Prostate gland (tissue), 2 donors: ENCODE results near the gene TRIM14. TPM values are rescaled to one million over a fixed set of nuclear protein-coding genes. Genes with fewer than 3 reads are reported as not detected.

ENCODE experiments used
- DNase-seq: peaks from one replicate; pipeline ENCODE4 v3.0.0-alpha.2; 2019; ENCODE audit warnings: low spot score
- H3K27ac ChIP-seq, 2 donors: fragments of 200-600 bp; sonication (generic); 2 replicates each; pipeline ENCODE4 v1.5.1; 2017 to 2019
- H3K27me3 ChIP-seq: fragments of 200-600 bp; sonication (generic); replicated peaks from 2 replicates; pipeline ENCODE4 v1.5.1; 2019; ENCODE audit not compliant: insufficient read depth
- H3K36me3 ChIP-seq, 2 donors: fragments of 200-600 bp; sonication (generic); 1 replicate in 1 of 2; 2 replicates in 1 of 2; pipeline versions ENCODE4 v1.5.1 to v1.8.1; 2017 to 2019
- H3K4me1 ChIP-seq: fragments of 200-600 bp; sonication (generic); replicated peaks from 2 replicates; pipeline ENCODE4 v1.5.1; 2019
- H3K4me3 ChIP-seq, 2 donors: fragments of 200-600 bp; sonication (generic); 2 replicates each; pipeline ENCODE4 v1.5.1; 2017 to 2019
- H3K9me3 ChIP-seq: fragments of 200-600 bp; sonication (generic); 2 replicates; pipeline ENCODE4 v1.5.1; 2017
- CTCF ChIP-seq, 4 experiments: fragments of 200-600 bp in 2 of 4; fragments of 450-650 bp in 2 of 4; sonication (generic) in 2 of 4; IDR thresholded peaks; 1 replicate in 3 of 4; 2 replicates in 1 of 4; pipeline ENCODE4 v1.5.1; 2016 to 2019; ENCODE audit warnings: antibody characterized with exemption in 4 of 4, mild to moderate bottlenecking in 2 of 4, moderate library complexity in 2 of 4
- POLR2A ChIP-seq: fragments of 450-650 bp; IDR thresholded peaks from one replicate; pipeline ENCODE4 v1.6.1; 2016; ENCODE audit warnings: antibody characterized with exemption, mild to moderate bottlenecking
- POLR2AphosphoS5 ChIP-seq: sonication (generic); formaldehyde crosslinking; IDR thresholded peaks from one replicate; pipeline ENCODE4 v1.6.1; 2017; ENCODE audit warnings: antibody characterized with exemption
- WGBS: methylation state at CpG from one replicate; pipeline ENCODE4 v1.1.5; 2018; 5-methylcytosine and 5-hydroxymethylcytosine counted together
- intact Hi-C: fragments of 100-400 bp; cut with DNase I; formaldehyde crosslinking; loops from one replicate; pipeline ENCODE4 v1.14.2; 2022
- total RNA-seq, 2 donors: library from RNA; depleted of rRNA; stranded (reverse); fragments of >200 nt; gene quantifications; one replicate each; pipeline ENCODE4 v1.1.0, GENCODE V29; 2016

TRIM14 gene
- total RNA-seq, 2 donors from 2014 or later, result 23.4 to 24.3 TPM

DNA sequence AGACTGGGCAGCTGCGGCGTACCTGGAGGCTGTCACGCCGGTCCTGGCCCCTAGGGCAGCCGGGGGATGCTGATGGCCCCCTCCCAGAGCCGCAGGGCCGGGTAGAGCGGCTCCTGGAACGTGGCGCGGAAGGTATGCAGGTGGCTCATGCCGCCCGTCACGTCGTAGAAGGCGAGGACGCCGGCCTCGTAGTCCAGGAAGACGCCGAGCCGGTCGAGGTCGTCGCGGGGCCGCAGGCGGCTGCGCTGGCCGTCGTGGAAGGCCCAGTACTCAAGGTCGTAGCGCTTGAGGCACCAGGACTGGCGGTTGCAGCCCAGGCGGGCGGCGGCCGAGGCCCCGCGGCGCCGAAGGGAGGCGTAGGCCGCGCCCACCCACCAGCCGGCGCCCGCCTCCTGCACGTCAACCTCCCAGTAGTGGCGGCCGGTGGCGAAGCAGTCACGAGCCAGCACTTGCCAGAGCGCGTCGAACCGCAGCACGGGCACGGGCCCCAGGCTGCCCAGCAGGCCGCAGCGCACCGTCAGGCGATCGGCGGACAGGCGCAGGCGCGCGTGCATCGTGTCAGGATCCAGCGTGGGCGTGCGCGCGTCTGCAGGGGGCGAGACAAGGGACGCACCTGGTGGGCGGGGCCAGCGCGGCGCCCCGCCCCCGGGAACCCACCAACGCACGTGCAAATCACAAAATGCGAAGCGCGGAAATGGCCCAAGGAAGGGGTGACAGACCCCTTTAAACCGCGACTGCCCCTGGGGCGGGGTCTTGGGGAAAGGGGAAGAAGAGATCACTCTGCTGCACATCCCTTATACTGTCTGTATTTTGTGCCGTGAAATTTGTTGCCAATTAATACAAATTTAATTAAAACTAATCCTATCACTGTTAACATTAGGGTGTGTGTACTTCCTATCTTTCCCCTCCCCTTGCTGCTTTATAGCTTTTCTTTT lies 31.3 kb downstream of the TRIM14 start:
- TF ChIP-seq POLR2AphosphoS5 (peak; percentile 65), POLR2A (peak; percentile 81), CTCF (IDR thresholded peaks at IDR 0.05) (no peak)
- 19% methylated on average over 63 of the region's 92 CpGs for WGBS
- no peaks in the 10 kb centered on the region for H3K27me3 ChIP-seq
- DNase-seq, result peak; percentile 73
- H3K9me3 ChIP-seq, result no peaks in the 10 kb centered on the region
- H3K27ac ChIP-seq, result peak overlapping the region; percentile 74 to 85
- peaks cover 6% of the 10 kb centered on the region for H3K4me1 ChIP-seq
- intact Hi-C loops, result no loop called here
- no peaks in the 10 kb centered on the region for H3K36me3 ChIP-seq
- H3K4me3 ChIP-seq, result peak overlapping the region; percentile 9 to 26

DNA sequence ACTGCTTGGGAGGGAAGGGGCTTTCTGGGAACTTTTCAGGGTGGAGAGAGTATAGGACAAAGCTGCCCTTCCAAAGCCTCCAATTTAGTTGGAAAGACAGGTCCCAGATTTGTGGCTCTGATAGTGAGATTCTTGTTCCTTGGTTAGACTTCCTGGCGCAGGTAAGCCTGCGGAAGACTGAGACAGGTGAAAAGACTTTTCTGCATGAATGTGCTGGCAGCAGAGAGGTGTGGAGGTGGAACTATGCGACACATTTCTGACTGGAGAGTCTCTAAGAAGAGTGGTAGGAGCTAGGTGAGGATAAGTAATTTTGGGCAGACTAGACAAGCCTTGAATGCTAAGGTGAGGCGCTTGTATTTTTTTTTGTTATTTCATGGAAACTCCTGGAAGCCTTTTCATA lies 32.6 kb downstream of the TRIM14 start:
- Histone ChIP-seq H3K36me3 (no peaks in the 10 kb centered on the region), H3K9me3 (no peaks in the 10 kb centered on the region), H3K4me3 (no peak overlapping the region), H3K27me3 (no peaks in the 10 kb centered on the region), H3K4me1 (peaks cover 9% of the 10 kb centered on the region), H3K27ac (peak overlapping the region in 1 of 2 donors; percentile 85)
- DNase-seq, result no peak
- intact Hi-C loops, result no loop called here
- WGBS, result 80% methylated on average over 4 of the region's 4 CpGs
- TF ChIP-seq POLR2A (no peak), CTCF (IDR thresholded peaks at IDR 0.05) (no peak)

DNA sequence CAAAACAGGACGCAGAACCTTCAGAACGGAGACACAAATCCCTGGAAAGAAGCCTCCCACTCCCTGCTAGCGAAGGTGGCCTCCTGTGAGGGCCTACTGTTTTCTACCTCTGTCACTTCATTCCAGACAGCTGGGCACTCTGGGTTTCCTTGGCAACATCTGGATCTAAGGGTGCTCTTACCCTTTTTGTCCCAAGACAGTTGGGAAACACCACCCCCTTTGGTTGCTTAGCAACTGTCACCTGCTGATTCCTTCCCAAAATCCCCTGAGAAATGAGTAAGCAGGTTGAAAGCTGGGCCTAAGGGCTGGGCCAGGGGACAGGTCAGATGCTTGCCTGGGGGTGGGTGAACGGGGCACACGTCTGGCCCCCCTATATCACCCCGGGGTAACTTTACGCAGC lies 33.1 kb downstream of the TRIM14 start:
- TF ChIP-seq POLR2AphosphoS5, result no peak
- TF ChIP-seq CTCF (IDR thresholded peaks at IDR 0.05), result no peak
- TF ChIP-seq POLR2A, result no peak
- Histone ChIP-seq H3K4me1 (peaks cover 14% of the 10 kb centered on the region), H3K4me3 (no peak overlapping the region), H3K27ac (peak overlapping the region; percentile 22 to 85), H3K27me3 (no peaks in the 10 kb centered on the region), H3K9me3 (no peaks in the 10 kb centered on the region), H3K36me3 (peaks cover 0 to 3% of the 10 kb centered on the region in 2 donors)
- intact Hi-C loops, result no loop called here
- WGBS, result 62% methylated on average over 7 of the region's 7 CpGs
- no peak for DNase-seq

DNA sequence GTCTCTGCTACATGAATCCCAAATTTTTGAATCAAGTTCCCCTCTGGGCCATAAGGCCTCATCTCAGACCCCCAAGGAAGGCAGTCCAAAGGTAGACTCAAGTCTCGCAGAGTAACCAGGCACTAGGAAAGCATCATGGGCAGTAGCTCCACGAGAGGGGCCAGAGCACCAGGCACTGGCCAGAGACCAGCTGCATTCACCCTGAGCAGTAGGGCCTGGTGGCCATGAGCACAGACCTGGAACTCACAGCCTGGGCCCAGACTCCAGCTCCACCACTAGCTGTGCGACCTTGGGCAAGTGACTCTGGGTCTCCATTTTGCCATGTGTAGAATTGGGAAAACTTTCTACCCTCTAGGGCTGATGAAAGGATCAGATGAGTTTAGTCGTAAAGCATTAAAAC lies 34.0 kb downstream of the TRIM14 start:
- 89% methylated on average over 4 of the region's 4 CpGs for WGBS
- H3K36me3 ChIP-seq, result peaks cover 0 to 4% of the 10 kb centered on the region in 2 donors
- intact Hi-C loops, result no loop called here
- TF ChIP-seq CTCF (IDR thresholded peaks at IDR 0.05) (no peak), POLR2A (no peak), POLR2AphosphoS5 (no peak)
- no peaks in the 10 kb centered on the region for H3K9me3 ChIP-seq
- DNase-seq, result no peak
- H3K4me1 ChIP-seq, result peaks cover 23% of the 10 kb centered on the region
- H3K27ac ChIP-seq, result peak overlapping the region in 1 of 2 donors; percentile 55
- H3K4me3 ChIP-seq, result no peak overlapping the region
- H3K27me3 ChIP-seq, result no peaks in the 10 kb centered on the region

DNA sequence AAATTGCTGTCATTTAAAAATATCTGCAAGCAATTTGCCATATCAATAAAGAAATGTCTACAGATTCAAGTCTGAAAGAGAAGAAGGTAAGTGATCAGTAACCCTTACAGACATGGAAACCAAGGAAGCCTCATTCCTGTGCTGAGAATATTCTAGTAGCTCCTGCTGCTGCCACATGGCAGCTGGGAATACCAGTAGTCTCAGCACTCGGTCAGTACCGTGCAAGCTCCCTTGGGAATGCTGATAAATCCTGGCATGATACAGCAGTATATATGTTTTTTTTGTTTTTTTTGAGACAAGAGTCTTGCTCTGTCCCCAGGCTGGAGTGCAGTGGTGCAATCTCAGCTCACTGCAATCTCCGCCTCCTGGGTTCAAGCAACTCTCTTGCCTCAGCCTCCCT lies 34.6 kb downstream of the TRIM14 start:
- H3K27ac ChIP-seq, result peak overlapping the region in 1 of 2 donors; percentile 55
- 89% methylated on average over 3 of the region's 3 CpGs for WGBS
- peaks cover 0 to 4% of the 10 kb centered on the region in 2 donors for H3K36me3 ChIP-seq
- H3K4me1 ChIP-seq, result peaks cover 26% of the 10 kb centered on the region
- no peak overlapping the region for H3K4me3 ChIP-seq
- no peaks in the 10 kb centered on the region for H3K9me3 ChIP-seq
- DNase-seq, result no peak
- intact Hi-C loops, result no loop called here
- H3K27me3 ChIP-seq, result no peaks in the 10 kb centered on the region
- TF ChIP-seq POLR2A (no peak), CTCF (IDR thresholded peaks at IDR 0.05) (no peak), POLR2AphosphoS5 (no peak)
